ENCODE results near the gene UBASH3A.

The UBASH3A gene

DNA sequence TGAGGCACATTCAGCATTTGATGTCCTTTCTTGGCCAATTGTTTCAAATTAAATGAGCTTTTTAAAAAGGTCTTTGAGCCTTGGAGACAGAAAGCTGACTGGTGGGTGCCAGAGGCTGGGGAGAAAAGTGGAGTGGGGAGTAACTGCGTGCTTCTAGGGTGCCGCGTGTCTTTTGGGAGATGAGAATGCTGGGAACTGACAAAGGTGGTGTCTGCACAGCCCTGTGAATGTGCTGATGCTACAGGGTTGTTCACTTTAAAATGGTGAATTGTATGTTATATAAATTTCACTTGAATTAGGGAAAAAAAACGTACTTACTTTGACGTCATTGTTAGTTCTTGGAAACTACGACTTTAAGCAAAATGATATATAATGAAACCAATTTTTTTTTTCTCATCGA, 29.2 kb upstream of the UBASH3A start:
- no peak for DNase-seq (ENCODE audit: low read depth)

- DNase-seq (ENCODE audit: low read depth): no peak
Measured at GRCh38 chr21:42374864-42375499, 28.7 kb upstream of the UBASH3A start.

GRCh38 chr21:42375506-42375905, 28.2 kb upstream of the UBASH3A start:
- DNase-seq (ENCODE audit: low read depth): no peak

GRCh38 chr21:42375966-42376337, 27.8 kb upstream of the UBASH3A start:
- DNase-seq (ENCODE audit: low read depth): no peak

DNA sequence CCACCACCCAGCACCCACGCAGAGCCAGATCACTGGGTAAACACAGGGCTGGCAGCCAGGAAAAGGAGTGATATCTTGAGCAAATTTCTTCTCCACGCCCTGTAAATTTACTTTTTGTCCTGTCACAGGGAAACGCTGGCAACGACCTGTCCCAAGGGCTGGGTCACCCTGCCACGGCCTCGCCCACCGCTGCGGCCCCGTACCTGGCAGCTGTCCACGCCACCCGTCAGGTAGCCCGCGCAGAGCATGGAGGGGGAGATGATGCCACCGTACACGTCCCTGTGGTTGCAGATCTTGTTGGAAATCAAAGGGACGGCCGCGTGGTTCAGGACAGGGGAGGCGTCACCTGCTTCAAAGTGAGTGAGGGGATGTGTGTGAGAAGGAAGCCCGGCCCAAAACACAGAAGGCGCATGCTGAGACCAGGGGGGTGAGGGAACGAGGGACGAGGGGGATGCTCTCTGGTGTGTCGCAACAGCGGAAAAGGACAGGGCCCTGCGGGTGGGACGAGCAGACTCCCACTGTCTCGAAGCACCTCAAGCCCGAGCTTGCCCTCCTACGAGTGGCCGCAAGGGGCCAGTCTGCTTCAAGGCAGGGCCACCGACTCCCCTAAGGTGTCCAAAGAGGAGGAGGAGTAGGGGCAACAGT, 27.2 kb upstream of the UBASH3A start:
- peak; percentile 48 for DNase-seq (ENCODE audit: low read depth)

- no peak for DNase-seq (ENCODE audit: low read depth)
Measured at GRCh38 chr21:42377211-42377950, 26.3 kb upstream of the UBASH3A start.

DNA sequence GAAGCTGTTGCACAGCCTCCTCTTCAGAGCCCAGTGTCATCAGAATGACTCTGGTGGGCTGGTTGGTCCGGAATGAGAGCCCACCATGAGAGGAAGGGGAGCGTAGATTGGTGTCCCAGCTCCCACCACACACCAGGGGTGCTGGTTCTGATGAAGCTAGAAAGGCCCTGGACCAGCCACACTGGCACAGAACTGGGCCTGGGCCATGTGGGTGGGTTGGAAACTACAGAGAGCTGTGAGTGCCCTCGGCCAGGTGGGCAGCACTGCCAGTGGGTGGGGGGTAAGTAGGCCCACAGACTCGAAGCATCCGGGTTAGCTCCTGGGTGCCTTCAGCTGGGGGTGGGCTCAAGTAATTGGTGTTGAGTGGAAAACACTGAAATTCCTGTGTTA, 25.8 kb upstream of the UBASH3A start:
- no peak for DNase-seq (ENCODE audit: low read depth)

GRCh38 chr21:42378418-42378817, 25.3 kb upstream of the UBASH3A start:
- DNase-seq (ENCODE audit: low read depth): no peak

GRCh38 chr21:42379426-42380215, 24.1 kb upstream of the UBASH3A start:
- no peak for DNase-seq (ENCODE audit: low read depth)

DNA sequence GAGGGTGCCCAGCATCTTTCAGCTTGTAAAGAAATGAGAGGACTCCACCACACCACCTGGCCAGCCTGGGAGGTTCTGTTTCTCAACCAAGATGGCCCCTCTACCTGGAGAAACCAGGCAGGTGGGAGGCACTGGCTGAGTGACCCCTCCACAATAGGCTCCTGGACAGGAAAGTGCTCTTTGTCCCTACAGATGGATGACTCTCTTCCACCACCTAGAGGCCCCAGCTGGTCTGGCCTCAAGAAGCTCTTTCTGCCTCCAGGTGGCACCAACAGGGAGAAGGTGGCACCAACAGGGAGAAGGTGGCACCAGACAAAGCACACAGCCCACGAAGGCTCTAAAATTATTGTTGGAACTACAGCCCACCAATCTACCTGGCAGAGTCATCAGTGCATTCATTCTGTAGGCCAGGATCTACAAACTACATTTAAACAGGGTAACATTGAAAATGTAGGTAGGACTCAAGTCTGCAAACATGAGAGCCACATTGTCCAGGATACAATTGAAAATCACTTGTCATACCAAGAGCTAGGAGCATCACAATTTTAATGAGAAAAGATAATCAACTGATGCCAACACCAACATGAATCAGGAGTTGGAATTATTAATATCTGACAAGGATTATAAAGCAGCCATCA, 22.2 kb upstream of the UBASH3A start:
- peak; percentile 30 for DNase-seq (ENCODE audit: low read depth)

- DNase-seq (ENCODE audit: low read depth): no peak
Measured at GRCh38 chr21:42382915-42383314, 20.8 kb upstream of the UBASH3A start.

GRCh38 chr21:42383331-42383730, 20.4 kb upstream of the UBASH3A start:
- DNase-seq (ENCODE audit: low read depth): no peak

GRCh38 chr21:42384156-42384945, 19.4 kb upstream of the UBASH3A start:
- no peak for DNase-seq (ENCODE audit: low read depth)

DNA sequence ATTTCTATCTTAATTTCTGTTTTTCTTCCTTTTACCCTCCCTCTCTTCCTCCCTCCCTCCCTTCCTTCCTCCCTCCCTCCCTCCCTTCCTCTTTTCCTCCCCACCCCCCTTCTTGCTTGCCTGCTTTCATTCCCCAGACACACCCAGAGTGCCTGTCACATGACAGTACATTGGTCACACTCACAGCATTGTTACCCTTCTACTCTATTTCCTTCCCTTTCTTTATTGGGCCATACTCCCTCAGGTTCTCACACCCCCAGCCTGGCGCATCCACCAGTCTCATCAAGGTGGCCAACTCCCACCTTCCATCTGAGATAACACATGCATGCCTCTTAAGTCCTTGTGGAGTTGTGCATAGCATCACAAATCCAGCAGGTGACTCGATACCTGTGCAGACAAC, 18.7 kb upstream of the UBASH3A start:
- DNase-seq (ENCODE audit: low read depth): no peak

GRCh38 chr21:42385619-42386018, 18.1 kb upstream of the UBASH3A start:
- DNase-seq (ENCODE audit: low read depth): no peak

GRCh38 chr21:42386034-42386591, 17.6 kb upstream of the UBASH3A start:
- no peak for DNase-seq (ENCODE audit: low read depth)

DNA sequence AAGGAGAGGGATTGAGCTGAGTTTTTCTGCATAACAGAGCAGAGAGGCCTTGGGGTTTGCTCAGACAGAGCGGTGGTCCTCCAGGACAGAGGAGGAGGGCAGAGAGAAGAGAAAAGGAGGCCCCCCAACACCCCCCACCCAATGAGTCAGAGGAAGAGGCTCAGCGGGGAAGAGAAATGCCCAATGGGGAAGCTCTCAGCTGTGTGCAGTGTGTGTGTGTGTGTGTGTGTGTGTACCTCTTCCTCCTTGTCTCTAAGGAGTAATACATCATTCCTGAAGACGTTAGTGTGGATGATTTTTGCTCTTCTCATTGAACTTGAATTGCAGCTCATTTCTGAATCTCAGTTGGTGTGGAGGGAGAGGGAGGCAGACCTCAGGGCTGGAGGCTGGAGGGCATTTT, 16.5 kb upstream of the UBASH3A start:
- no peak for DNase-seq (ENCODE audit: low read depth)

GRCh38 chr21:42387843-42388340, 15.8 kb upstream of the UBASH3A start:
- DNase-seq (ENCODE audit: low read depth): no peak

DNA sequence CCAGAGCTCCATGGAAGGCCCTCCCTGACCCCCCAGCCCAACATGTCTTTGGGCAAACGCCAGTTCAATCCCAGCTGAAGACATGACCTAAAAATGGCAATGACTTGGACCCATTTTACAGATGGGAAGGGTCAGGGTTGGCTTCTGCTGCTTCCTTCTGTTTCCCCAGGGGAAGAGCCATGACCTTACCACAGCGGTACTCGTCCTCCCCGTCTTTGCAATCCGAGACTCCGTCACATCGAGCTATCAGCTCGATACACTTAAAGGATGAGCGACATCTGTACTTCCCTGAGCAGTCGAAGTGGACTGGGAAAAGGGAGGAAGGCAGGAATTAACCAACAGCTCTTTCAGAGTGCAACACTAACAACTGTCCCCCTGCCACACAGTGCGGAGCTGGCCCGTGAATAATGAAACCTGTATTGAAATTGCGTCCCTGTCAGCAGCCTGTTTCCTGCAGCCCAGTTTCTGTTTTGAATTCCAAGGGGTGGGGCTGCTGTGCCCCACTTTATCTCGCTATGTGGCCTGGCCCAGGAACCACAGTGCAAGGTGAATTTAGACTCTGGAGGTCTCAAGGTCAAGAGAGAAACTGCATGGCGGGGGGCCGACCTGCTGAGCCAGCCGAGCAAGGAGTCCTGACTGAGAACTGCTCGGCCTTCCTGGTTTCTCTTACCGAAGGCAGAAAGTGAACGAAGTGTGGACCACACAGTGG, 14.8 kb upstream of the UBASH3A start:
- DNase-seq (ENCODE audit: low read depth): no peak

GRCh38 chr21:42389449-42389835, 14.3 kb upstream of the UBASH3A start:
- DNase-seq (ENCODE audit: low read depth): no peak

Measured in T follicular helper cell (primary cell).